GM18868 (cell line): ENCODE measurements around the gene ABHD8.

Experiments
- ATAC-seq: cut with Tn5 transposase; IDR thresholded peaks from one replicate; pipeline ENCODE4 v1.9.1; 2021; ENCODE audit warnings: mild to moderate bottlenecking, moderate library complexity; ENCODE audit not compliant: unreplicated experiment

Gene ABHD8

DNA sequence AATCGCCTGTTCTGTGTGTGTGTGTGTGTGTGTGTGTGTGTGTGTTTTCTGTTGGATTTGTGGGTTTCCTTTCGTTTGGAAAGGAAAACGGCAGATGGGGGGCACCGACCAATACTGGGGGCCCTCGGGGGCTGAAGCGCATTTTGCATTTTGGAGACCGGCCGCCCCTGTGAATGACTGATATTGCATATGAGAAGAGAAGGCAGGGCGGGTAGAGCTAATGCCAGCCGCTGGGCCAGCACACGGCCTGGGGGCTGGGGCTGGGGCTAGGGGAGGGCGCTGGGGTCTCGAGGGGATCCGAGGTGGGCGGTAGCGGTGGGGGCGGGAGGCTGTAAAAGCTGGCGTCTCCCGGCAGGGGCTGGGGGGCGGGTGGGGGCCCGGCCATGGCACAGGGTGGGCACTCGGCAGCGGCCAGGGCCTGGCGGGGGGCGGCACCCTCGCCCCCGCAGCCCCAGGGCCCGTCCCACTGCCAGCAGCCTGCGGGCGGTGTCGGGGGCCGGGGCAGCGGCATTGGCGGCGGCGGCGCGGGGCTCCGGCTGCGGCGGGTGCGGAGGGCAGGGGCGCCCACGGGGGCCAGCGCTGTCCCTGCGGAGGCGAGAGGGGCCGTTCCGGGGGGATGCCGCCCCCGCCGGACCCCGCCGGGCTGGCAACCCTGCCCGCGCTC is 20.2 kb upstream of the ABHD8 start:
- no peak for ATAC-seq

GRCh38 chr19:17322854-17323253 is 19.6 kb upstream of the ABHD8 start:
- ATAC-seq = no peak

DNA sequence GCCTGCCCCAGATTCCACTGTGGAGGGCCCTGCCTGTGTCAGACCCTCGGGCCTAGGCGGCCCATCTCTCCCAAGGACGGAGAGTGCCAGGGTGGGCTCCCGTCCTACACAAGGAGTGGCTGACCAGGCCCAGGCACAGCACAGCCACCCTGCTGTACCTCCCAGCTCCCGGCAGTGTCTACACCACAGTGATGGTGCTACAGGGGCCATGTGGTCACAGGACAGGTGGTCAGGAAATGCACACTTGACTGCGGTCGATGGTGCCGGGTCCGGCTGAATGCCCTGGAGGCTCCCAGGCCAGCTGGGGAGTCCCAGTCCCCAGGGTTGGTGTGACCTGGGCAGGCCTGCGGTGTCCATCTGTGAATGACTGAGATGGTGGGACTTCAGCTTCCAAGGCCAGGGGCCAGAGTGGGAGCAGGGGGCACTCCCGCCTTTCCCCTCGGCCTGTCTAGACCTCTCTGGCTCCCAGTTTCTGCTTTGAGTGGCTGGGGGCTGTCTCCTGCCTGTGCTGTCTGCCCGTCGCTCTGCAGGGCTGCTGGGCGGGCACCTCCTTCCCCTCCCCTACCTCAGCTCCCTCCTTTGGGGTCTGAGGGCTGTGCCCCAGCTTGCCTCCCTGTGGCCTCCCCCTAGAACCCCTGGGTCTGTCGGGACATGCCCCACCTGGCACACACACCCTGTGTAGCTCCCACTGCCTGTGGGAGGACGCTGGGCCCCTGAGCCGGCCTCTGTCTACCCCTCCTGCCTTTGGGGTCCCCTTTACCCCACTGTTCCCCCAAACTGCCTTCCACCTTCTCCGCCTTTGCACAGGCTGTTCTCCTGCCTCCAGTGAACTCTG is 18.6 kb upstream of the ABHD8 start:
- ATAC-seq = no peak

- no peak for ATAC-seq
Measured at GRCh38 chr19:17320435-17320834, 17.2 kb upstream of the ABHD8 start.

DNA sequence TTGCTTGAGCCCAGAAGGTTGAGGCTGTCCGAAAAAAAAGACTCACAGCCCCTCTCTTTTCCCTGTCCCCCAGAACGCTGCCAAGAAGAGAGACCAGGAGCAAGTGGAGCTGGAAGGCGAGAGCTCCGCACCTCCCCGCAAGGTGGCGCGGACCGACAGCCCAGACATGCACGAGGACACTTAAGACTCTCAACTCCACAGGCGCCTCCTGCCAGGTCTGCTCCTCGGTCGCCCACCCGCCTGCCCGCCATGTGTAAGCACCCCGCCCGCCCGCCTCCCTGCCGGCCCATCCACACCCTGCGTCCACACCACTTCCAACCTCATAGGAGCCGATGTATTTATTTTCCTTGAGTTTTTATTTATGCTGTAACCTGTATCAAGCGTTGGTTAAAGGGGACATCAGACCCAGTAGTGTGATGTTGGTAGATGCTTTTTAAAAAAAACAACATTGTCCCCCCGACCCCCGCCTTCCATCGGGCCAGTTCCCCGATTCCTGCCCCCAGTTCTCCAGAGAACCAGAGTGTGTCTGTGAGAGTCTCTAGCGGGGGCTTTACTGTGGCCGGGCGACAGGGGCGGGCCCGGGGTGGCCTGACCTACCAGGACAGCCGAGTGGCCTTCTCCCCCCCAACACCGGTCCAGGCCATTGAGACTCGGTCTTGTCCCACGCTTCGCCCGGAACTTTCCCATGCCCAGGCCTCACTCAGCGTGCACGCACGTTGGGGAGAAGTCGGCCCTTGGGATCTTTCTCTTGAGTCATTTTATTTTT is 16.4 kb upstream of the ABHD8 start:
- ATAC-seq = no peak

DNA sequence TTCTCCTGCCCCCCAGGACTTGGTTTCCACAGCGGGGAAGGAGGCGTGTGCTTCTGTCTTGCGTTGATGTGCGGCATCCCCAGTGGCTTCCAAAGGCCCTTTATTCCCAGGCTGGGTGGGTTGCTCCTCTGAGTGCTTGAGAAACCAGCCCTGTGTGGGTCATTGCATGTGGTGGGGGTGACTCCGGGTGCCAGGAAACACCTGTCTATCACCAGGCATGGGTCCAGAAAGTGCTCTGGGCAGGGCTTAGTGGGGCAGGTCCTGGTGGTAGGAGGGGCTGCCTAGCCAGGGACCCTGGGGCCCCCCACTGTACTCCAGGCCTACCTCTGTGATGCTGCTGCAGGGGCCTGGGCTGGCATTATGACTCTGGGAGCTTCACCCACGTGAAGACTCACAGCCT is 15.7 kb upstream of the ABHD8 start:
- no peak for ATAC-seq

- ATAC-seq = no peak
Measured at GRCh38 chr19:17314007-17314593, 10.9 kb upstream of the ABHD8 start.

GRCh38 chr19:17312189-17313113 is 9.2 kb upstream of the ABHD8 start:
- ATAC-seq = no peak

DNA sequence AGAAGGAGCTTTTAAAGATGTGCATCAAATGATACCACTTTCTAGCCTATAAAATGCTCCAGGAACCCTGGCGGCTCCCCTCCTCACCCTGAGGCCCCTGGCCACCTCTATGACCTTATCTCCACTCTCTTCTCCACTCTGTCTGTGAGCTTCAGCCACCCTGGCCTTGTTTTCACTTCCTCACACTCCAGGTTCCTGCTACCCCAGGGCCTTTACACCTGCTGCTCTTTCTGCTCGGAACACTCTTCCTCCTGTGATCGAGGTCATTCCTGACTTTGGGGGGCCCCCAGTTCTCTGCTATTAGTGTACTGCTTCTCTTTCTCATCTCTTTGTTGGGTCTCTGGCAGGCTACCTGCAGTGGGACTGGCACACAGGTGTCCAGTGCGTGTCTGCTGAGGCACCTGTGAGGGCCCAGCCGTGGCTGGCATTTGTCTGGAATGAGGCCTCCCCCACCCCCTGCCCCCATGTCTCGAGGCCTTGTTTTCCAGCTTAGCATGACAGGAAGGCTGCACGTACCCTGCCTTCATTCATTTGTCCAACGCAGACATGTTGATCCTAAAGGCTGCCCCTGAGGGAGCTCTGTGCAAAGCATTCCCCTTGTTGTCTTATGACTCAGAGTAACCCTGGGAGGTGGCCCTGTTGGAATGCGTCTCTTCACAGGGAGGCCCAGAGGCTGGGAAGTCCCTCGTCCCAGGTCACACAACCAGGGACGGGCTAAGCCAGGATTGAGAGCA is 8.4 kb upstream of the ABHD8 start:
- ATAC-seq = no peak

- ATAC-seq = no peak
Measured at GRCh38 chr19:17309965-17310461, 6.8 kb upstream of the ABHD8 start.

DNA sequence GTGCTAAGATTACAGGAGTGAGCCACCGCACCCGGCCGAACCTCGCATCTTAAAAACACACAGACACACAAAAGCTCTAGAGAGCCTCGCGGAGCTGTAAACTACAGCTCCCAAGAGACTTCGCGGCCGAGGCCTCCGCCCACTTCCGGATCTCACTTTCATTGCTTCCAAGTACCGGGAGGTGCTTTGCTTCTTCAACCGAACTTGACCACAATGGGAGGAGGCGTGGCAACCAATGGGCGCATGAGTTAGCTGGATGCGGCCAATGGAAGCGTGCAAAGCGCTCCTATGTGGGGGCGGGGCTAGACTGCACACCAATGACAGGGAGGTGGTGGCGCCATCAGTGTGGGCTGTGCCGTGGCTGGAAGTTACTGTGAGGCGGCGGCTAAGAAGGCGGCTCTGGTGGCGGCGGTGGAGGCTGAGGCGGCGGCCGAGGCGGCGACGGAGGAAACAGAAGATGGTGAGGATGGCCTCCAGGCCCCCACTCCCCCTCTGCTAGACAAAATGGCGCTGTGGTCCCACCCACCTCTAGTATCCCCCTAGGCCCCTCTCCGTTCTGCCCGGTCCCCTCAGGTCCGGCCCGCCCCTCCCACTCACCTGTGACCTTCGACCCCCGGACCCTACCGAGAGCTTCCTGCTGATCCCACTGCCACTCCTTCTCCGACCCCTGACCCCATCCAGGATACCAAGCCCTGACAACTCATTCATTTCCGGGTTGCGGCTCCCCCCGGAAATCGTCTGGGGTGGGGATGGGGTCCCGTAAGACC is 6.2 kb upstream of the ABHD8 start, which contains the start of gene DDA1:
TSS of gene DDA1 (plus strand) at position 366 of the 767 bp plus-strand sequence. CDS start at position 458, 92 bp downstream.
- ATAC-seq = peak; percentile 63

GRCh38 chr19:17307876-17308377 is 4.7 kb upstream of the ABHD8 start:
- ATAC-seq = no peak

- no peak for ATAC-seq
Measured at GRCh38 chr19:17306285-17306714, 3.1 kb upstream of the ABHD8 start.

- ATAC-seq = peak; percentile 64
Measured at GRCh38 chr19:17305517-17306284, 2.5 kb upstream of the ABHD8 start, which contains the start of gene MRPL34. MRPL34 (plus strand) TSS chr19:17305872; CDS start chr19:17305893, 21 bp downstream.

- no peak for ATAC-seq
Measured at GRCh38 chr19:17305216-17305516, 1.9 kb upstream of the ABHD8 start.

GRCh38 chr19:17304386-17305215 is 1.4 kb upstream of the ABHD8 start:
- ATAC-seq = no peak

DNA sequence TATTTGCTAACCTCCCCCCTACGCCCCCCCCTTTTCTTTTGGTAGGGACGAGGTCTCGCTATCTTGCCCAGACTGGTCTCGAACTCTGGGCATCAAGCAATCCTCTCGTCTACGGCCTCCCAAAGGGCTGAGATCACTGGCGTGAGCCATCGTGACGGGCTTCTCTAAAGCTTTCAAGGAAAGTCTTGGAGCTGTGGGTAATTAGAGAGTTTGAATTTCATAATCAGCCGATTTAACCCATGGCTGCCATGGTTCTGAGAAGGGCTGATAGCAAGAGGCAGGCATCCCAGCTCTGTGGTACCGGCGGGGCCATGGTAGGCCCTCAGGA is 679 bp upstream of the ABHD8 start:
- ATAC-seq = no peak
